IMR-90 (cell line): Measurements from ENCODE around the gene CHPF. TPM values are rescaled to one million over a fixed set of nuclear protein-coding genes. Genes with fewer than 3 reads are reported as not detected.

Experiments used
- ATAC-seq: fragments of 200-7000 bp; cut with Tn5 transposase; 2 replicates; pipeline ENCODE4 v1.9.1; 2020; ENCODE audit warnings: low read depth, mild to moderate bottlenecking, moderate library complexity
- BruUV-seq: library from RNA; stranded (reverse); fragments of 400-500 nt; replicated peaks from 2 replicates; lab custom pipeline; 2021; lab: Mats Ljungman, UMichigan
- CTCF ChIA-PET: fragments of 300-600 bp; formaldehyde crosslinking; extraction: SDS; loops from one replicate; lab custom pipeline; 2021; ENCODE audit warnings: antibody characterized with exemption; lab: Yijun Ruan, JAX
- POLR2A ChIA-PET: fragments of 300-600 bp; sonication (Branson Sonifier 250); formaldehyde crosslinking; loops from one replicate; lab custom pipeline; 2022; ENCODE audit warnings: antibody characterized with exemption; ENCODE audit not compliant: unreplicated experiment; lab: Charles Lee
- DNase-seq: peaks from one replicate; pipeline ENCODE4 v3.0.0; 2013
- H2AFZ ChIP-seq: replicated peaks from 2 replicates; pipeline ENCODE3; 2013; ENCODE audit warnings: low read length, mild to moderate bottlenecking; ENCODE audit not compliant: poor library complexity
- H2AK5ac ChIP-seq: 2 replicates; pipeline ENCODE4 v1.6.1; 2013; ENCODE audit warnings: low read depth, low read length, inconsistent platforms
- H2AK9ac ChIP-seq: replicated peaks from 2 replicates; pipeline ENCODE3; 2013; ENCODE audit warnings: mild to moderate bottlenecking, low read depth, low read length, moderate library complexity; ENCODE audit not compliant: poor library complexity
- H2BK120ac ChIP-seq: 2 replicates; pipeline ENCODE4 v1.6.1; 2013; ENCODE audit warnings: low read depth, low read length, inconsistent platforms
- H2BK15ac ChIP-seq: 3 replicates; pipeline ENCODE4 v1.6.1; 2013; ENCODE audit warnings: low read depth, low read length, inconsistent platforms
- H2BK20ac ChIP-seq: 2 replicates; pipeline ENCODE4 v1.6.1; 2013; ENCODE audit warnings: low read depth, mild to moderate bottlenecking, inconsistent platforms, low read length, moderate library complexity
- H2BK5ac ChIP-seq: 2 replicates; pipeline ENCODE4 v1.6.1; 2013; ENCODE audit warnings: mild to moderate bottlenecking, low read depth, low read length, inconsistent platforms; ENCODE audit not compliant: poor library complexity, severe bottlenecking
- H3K14ac ChIP-seq: replicated peaks from 2 replicates; pipeline ENCODE4 v1.6.1; 2013; ENCODE audit warnings: low read depth, low read length, inconsistent platforms
- H3K18ac ChIP-seq: 2 replicates; pipeline ENCODE4 v1.6.1; 2013; ENCODE audit warnings: low read depth, low read length, control low read depth
- H3K23ac ChIP-seq: 2 replicates; pipeline ENCODE4 v1.6.1; 2013; ENCODE audit warnings: low read depth, low read length, inconsistent platforms
- H3K27ac ChIP-seq: 2 replicates; pipeline ENCODE4 v1.5.1; 2013; ENCODE audit warnings: mild to moderate bottlenecking, control low read depth, low read length; ENCODE audit not compliant: insufficient read depth
- H3K27me3 ChIP-seq: 2 replicates; pipeline ENCODE4 v1.6.1; 2013; ENCODE audit warnings: low read length; ENCODE audit not compliant: control insufficient read depth, insufficient read depth
- H3K36me3 ChIP-seq: 2 replicates; pipeline ENCODE4 v1.6.1; 2013; ENCODE audit warnings: low read length, mixed read lengths; ENCODE audit not compliant: control insufficient read depth, insufficient read depth
- H3K4ac ChIP-seq: 2 replicates; pipeline ENCODE4 v1.6.1; 2013; ENCODE audit warnings: low read depth, low read length, inconsistent platforms
- H3K4me1 ChIP-seq: 2 replicates; pipeline ENCODE4 v1.6.1; 2013; ENCODE audit warnings: low read length, mixed read lengths; ENCODE audit not compliant: control insufficient read depth, insufficient read depth
- H3K4me2 ChIP-seq: 2 replicates; pipeline ENCODE4 v1.6.1; 2013; ENCODE audit warnings: low read depth, mild to moderate bottlenecking, control low read depth, low read length, moderate library complexity
- H3K4me3 ChIP-seq: 2 replicates; pipeline ENCODE4 v1.5.1; 2013; ENCODE audit warnings: low read depth, mild to moderate bottlenecking, control low read depth, low read length, moderate library complexity; ENCODE audit not compliant: insufficient read depth
- H3K56ac ChIP-seq: 2 replicates; pipeline ENCODE4 v1.6.1; 2013; ENCODE audit warnings: low read length, inconsistent platforms; ENCODE audit not compliant: insufficient read depth; ENCODE audit errors: extremely low read depth
- H3K79me1 ChIP-seq, 2 experiments: 2 replicates each; pipeline ENCODE4 v1.6.1; 2013; ENCODE audit warnings: low read length in 2 of 2, inconsistent platforms in 1 of 2, low read depth in 1 of 2
- H3K9ac ChIP-seq: 2 replicates; pipeline ENCODE4 v1.6.1; 2013; ENCODE audit warnings: low read depth, low read length, control low read depth
- H3K9me1 ChIP-seq: 2 replicates; pipeline ENCODE4 v1.6.1; 2013; ENCODE audit warnings: low read length, inconsistent platforms; ENCODE audit not compliant: insufficient read depth
- H3K9me3 ChIP-seq: 2 replicates; pipeline ENCODE4 v1.6.1; 2013; ENCODE audit warnings: low read length; ENCODE audit not compliant: control insufficient read depth, insufficient read depth
- H4K20me1 ChIP-seq: 2 replicates; pipeline ENCODE4 v1.6.1; 2013; ENCODE audit warnings: low read length, inconsistent platforms; ENCODE audit not compliant: insufficient read depth
- H4K5ac ChIP-seq: 2 replicates; pipeline ENCODE4 v1.6.1; 2013; ENCODE audit warnings: mild to moderate bottlenecking, low read depth, low read length, control low read depth
- H4K8ac ChIP-seq, 2 experiments: 2 replicates each; pipeline ENCODE4 v1.6.1; 2013; ENCODE audit warnings: low read depth in 2 of 2, low read length in 2 of 2, control low read depth in 1 of 2, inconsistent platforms in 1 of 2
- H4K91ac ChIP-seq: 2 replicates; pipeline ENCODE4 v1.6.1; 2013; ENCODE audit warnings: low read depth, low read length, inconsistent platforms; ENCODE audit not compliant: insufficient read depth
- MAZ ChIP-seq: IDR thresholded peaks from 2 replicates; pipeline ENCODE4 v1.6.1; 2012; ENCODE audit warnings: low read depth, mild to moderate bottlenecking, low read length, improper control_type of control experiment, moderate library complexity, borderline replicate concordance
- MXI1 ChIP-seq: IDR thresholded peaks from 2 replicates; pipeline ENCODE4 v1.6.1; 2012; ENCODE audit warnings: low read depth, mild to moderate bottlenecking, low read length, moderate library complexity, borderline replicate concordance
- POLR2A ChIP-seq: IDR thresholded peaks from 2 replicates; pipeline ENCODE4 v1.6.1; 2012; ENCODE audit warnings: mild to moderate bottlenecking, low read depth, low read length
- RFX5 ChIP-seq: IDR thresholded peaks from 2 replicates; pipeline ENCODE4 v1.8.0; 2012; ENCODE audit warnings: low read depth, mild to moderate bottlenecking, low read length, moderate library complexity
- SMC3 ChIP-seq: fragments of 150-350 bp; IDR thresholded peaks from 2 replicates; pipeline ENCODE4 v1.6.1; 2016; ENCODE audit warnings: low read depth, mild to moderate bottlenecking, antibody characterized with exemption, low read length, moderate library complexity
- USF2 ChIP-seq: fragments of 150-350 bp; IDR thresholded peaks from 2 replicates; pipeline ENCODE4 v1.6.1; 2017; ENCODE audit warnings: mild to moderate bottlenecking, antibody characterized with exemption, low read length, low read depth
- WGBS, 2 experiments: methylation state at CpG; one replicate each; pipeline versions ENCODE4 v1.1.5 to v1.1.7; 2013; ENCODE audit warnings: missing lambda C conversion rate in 2 of 2; ENCODE audit not compliant: insufficient read length in 1 of 2; ENCODE audit errors: extremely low coverage in 2 of 2; 5-methylcytosine and 5-hydroxymethylcytosine counted together
- dilution Hi-C: fragments of 300-500 bp; cut with HindIII; formaldehyde crosslinking; loops from one replicate; pipeline ENCODE4 v1.14.3; 2018; ENCODE audit warnings: low sequenced_read_pairs; ENCODE audit not compliant: unreplicated experiment
- in situ Hi-C: fragments of 300-500 bp; cut with MboI; formaldehyde crosslinking; loops from 3 replicates; pipeline ENCODE4 v1.14.3; 2019; ENCODE audit warnings: low sequenced_read_pairs, inconsistent platforms, mixed read lengths
- intact Hi-C: fragments of 100-400 bp; cut with micrococcal nuclease; formaldehyde crosslinking; loops from 2 replicates; pipeline ENCODE4 v1.10.0; 2022
- polyA plus RNA-seq, 3 experiments: library from polyadenylated mRNA; depleted of rRNA; stranded (reverse); fragments of >200 nt; gene quantifications; 2 replicates each; pipeline ENCODE4 v1.2.3, GENCODE V29; 2012; ENCODE audit warnings: low replicate concordance in 1 of 3
- total RNA-seq: library from RNA; depleted of rRNA; stranded (reverse); fragments of >200 nt; gene quantifications from 2 replicates; pipeline ENCODE4 v1.2.3, GENCODE V29; 2012

CHPF gene
- total and polyA plus RNA-seq, 2 of the 4 experiments (the other 2 are of a cell fraction) = 24.0 to 115 TPM

- no peak overlapping the region for H3K56ac ChIP-seq
- dilution Hi-C loops (no loop called here), in situ Hi-C loops (no loop called here), intact Hi-C loops (no loop called here)
- peak overlapping the region; percentile 89 for H2AK9ac ChIP-seq
- H2BK120ac ChIP-seq = 0 out of 2 replicates have a peak overlapping the region, but pooled peaks have one; percentile 39
- no peak overlapping the region for H2AK5ac ChIP-seq
- H2BK15ac ChIP-seq = no peak overlapping the region
- no peaks in the 10 kb centered on the region for H3K36me3 ChIP-seq
- peaks cover 8% of the 10 kb centered on the region; the same call in 1 of the 2 replicates for H3K4me1 ChIP-seq
- BruUV-seq = no TSS peak
- 5% methylated on average over 8 of the region's 54 CpGs; no CpG with 5 or more reads in 1 of the 2 experiments for WGBS, 2 experiments
- H2AFZ ChIP-seq = peak overlapping the region; percentile 98
- peak overlapping the region in 1 of 2 experiments; percentile 64; a peak in 2 of 4 replicates for H4K8ac ChIP-seq
- H3K9me1 ChIP-seq = no peaks in the 10 kb centered on the region
- H3K9ac ChIP-seq = peak overlapping the region; percentile 29; the same call in 1 of the 2 replicates
- DNase-seq = peak; percentile 49
- H2BK20ac ChIP-seq = no peak overlapping the region
- no peak overlapping the region; the same call in 1 of the 2 replicates for H3K27ac ChIP-seq
- H3K79me1 ChIP-seq = no peaks in the 10 kb centered on the region
- H3K4me2 ChIP-seq = peak overlapping the region; percentile 94
- H3K4ac ChIP-seq = peak overlapping the region; percentile 25; the same call in 1 of the 2 replicates
- peak; percentile 20 for ATAC-seq
- POLR2A ChIA-PET = no interaction called here
- no peak overlapping the region; the same call in 1 of the 2 replicates for H3K14ac ChIP-seq
- peak overlapping the region; percentile 79 for H3K4me3 ChIP-seq
- no peaks in the 10 kb centered on the region for H3K9me3 ChIP-seq
- no peaks in the 10 kb centered on the region; the same call in 1 of the 2 replicates for H4K20me1 ChIP-seq
- H3K27me3 ChIP-seq = no peaks in the 10 kb centered on the region
- no peak overlapping the region for H3K18ac ChIP-seq
- no peak overlapping the region for H4K5ac ChIP-seq
- TF ChIP-seq USF2 (peak; percentile 66), SMC3 (no peak), MXI1 (peak; percentile 68; the same call in 1 of the 2 replicates), RFX5 (no peak), MAZ (peak; percentile 60; the same call in 1 of the 2 replicates), POLR2A (no peak)
- no peak overlapping the region for H4K91ac ChIP-seq
- H2BK5ac ChIP-seq = no peak overlapping the region
- H3K23ac ChIP-seq = peak overlapping the region; percentile 25; the same call in 1 of the 2 replicates
- CTCF ChIA-PET = interaction anchor here (1.1 to 1.2 kb wide), 2 partner anchors 8 to 22 kb away, joined by 3 read pairs; no protein-coding TSS in a partner anchor
Observed at GRCh38 chr2:219551441-219552381, 8.1 kb upstream of the CHPF start.
